H1 (cell line): ENCODE data around the gene FGF4. TPM values are rescaled to one million over a fixed set of nuclear protein-coding genes. Genes with fewer than 3 reads are reported as not detected.
A peak's percentile ranks its signal among the peaks of the same experiment; 100 is the strongest.

Source experiments
- CTCF ChIA-PET: fragments of 300-600 bp; sonication (Branson Sonifier 250); formaldehyde crosslinking; loops from one replicate; lab custom pipeline; 2021; ENCODE audit not compliant: partially characterized antibody; lab: Charles Lee
- POLR2A ChIA-PET: fragments of 300-600 bp; sonication (Branson Sonifier 250); formaldehyde crosslinking; loops from one replicate; lab custom pipeline; 2021; ENCODE audit warnings: inconsistent platforms; ENCODE audit not compliant: partially characterized antibody; lab: Charles Lee
- DNase-seq, 2 experiments: peaks; one replicate each; pipeline versions ENCODE4 v3.0.0 to v3.0.0-alpha.2; 2010 to 2022; ENCODE audit warnings: low spot score in 2 of 2, low read depth in 1 of 2, mixed read lengths in 1 of 2
- FAIRE-seq: peaks from 2 replicates; lab custom pipeline; 2011; peaks lifted over from hg19 to GRCh38; lab: Jason Lieb, UNC
- H2AFZ ChIP-seq: 2 replicates; pipeline ENCODE4 v1.8.1; 2012; ENCODE audit warnings: low read length, inconsistent platforms
- H2AK5ac ChIP-seq: 2 replicates; pipeline ENCODE4 v1.6.1; 2013; ENCODE audit warnings: low read depth, low read length
- H2BK120ac ChIP-seq: replicated peaks from 2 replicates; pipeline ENCODE3; 2013; ENCODE audit warnings: low read depth, low read length, inconsistent platforms
- H2BK12ac ChIP-seq: 2 replicates; pipeline ENCODE4 v1.6.1; 2013; ENCODE audit warnings: low read depth, low read length
- H2BK15ac ChIP-seq: 2 replicates; pipeline ENCODE4 v1.6.1; 2013; ENCODE audit warnings: low read length
- H2BK20ac ChIP-seq: 2 replicates; pipeline ENCODE4 v1.6.1; 2013; ENCODE audit warnings: low read length
- H2BK5ac ChIP-seq: 2 replicates; pipeline ENCODE4 v1.6.1; 2013; ENCODE audit warnings: low read depth, low read length
- H3K14ac ChIP-seq: 2 replicates; pipeline ENCODE4 v1.6.1; 2013; ENCODE audit warnings: inconsistent platforms; ENCODE audit not compliant: insufficient read length
- H3K18ac ChIP-seq: 2 replicates; pipeline ENCODE4 v1.6.1; 2013; ENCODE audit warnings: low read length; ENCODE audit errors: extremely low read depth
- H3K23ac ChIP-seq: 2 replicates; pipeline ENCODE4 v1.6.1; 2013; ENCODE audit warnings: inconsistent platforms; ENCODE audit not compliant: insufficient read length
- H3K23me2 ChIP-seq: 2 replicates; pipeline ENCODE4 v1.6.1; 2013; ENCODE audit warnings: low read depth, low read length
- H3K27ac ChIP-seq: 2 replicates; pipeline ENCODE4 v1.6.1; 2011; ENCODE audit warnings: low read depth, low read length, inconsistent platforms
- H3K27me3 ChIP-seq, 4 experiments: replicated peaks in 1 of 4; 1 replicate in 1 of 4; 2 replicates in 3 of 4; pipeline versions ENCODE4 v1.6.1 to v1.8.1; 2011 to 2013; ENCODE audit warnings: low read length in 3 of 4, mild to moderate bottlenecking in 3 of 4, inconsistent platforms in 2 of 4, mixed read lengths in 2 of 4, moderate library complexity in 1 of 4; ENCODE audit not compliant: control insufficient read depth in 3 of 4, insufficient read depth in 3 of 4; ENCODE audit errors: extremely low read depth in 1 of 4
- H3K36me3 ChIP-seq, 4 experiments: 2 replicates each; pipeline versions ENCODE4 v1.6.1 to v1.8.1; 2011 to 2013; ENCODE audit warnings: mild to moderate bottlenecking in 4 of 4, low read length in 3 of 4, moderate library complexity in 2 of 4, control low read depth in 1 of 4, inconsistent platforms in 1 of 4; ENCODE audit not compliant: insufficient read depth in 4 of 4, control insufficient read depth in 2 of 4
- H3K4ac ChIP-seq: replicated peaks from 2 replicates; pipeline ENCODE3; 2013; ENCODE audit warnings: low read length, low read depth, mixed read lengths, inconsistent platforms; ENCODE audit not compliant: insufficient read length
- H3K4me1 ChIP-seq, 4 experiments: replicated peaks in 1 of 4; 1 replicate in 1 of 4; 2 replicates in 3 of 4; pipeline versions ENCODE4 v1.6.1 to v1.8.1; 2011 to 2013; ENCODE audit warnings: low read length in 3 of 4, inconsistent platforms in 2 of 4, mixed read lengths in 1 of 4; ENCODE audit not compliant: insufficient read depth in 4 of 4, control insufficient read depth in 3 of 4
- H3K4me2 ChIP-seq, 2 experiments: 2 replicates each; pipeline versions ENCODE4 v1.6.1 to v1.8.1; 2011 to 2013; ENCODE audit warnings: low read depth in 2 of 2, low read length in 2 of 2, control low read depth in 1 of 2, inconsistent platforms in 1 of 2, mild to moderate bottlenecking in 1 of 2; ENCODE audit not compliant: insufficient read depth in 1 of 2
- H3K4me3 ChIP-seq, 4 experiments: fragments of 200-600, 300-600 bp in 1 of 4; sonication (generic), shearing (Covaris generic), sonication (Bioruptor Twin) in 1 of 4; 2 replicates each; pipeline versions ENCODE4 v1.5.1 to v1.8.1; 2011 to 2016; ENCODE audit warnings: low read length in 4 of 4, low read depth in 3 of 4, control low read depth in 2 of 4, inconsistent platforms in 2 of 4, mild to moderate bottlenecking in 2 of 4, mixed read lengths in 1 of 4, moderate library complexity in 1 of 4; ENCODE audit not compliant: insufficient read depth in 2 of 4; ENCODE audit errors: extremely low read depth in 1 of 4
- H3K56ac ChIP-seq: replicated peaks from 2 replicates; pipeline ENCODE3; 2013; ENCODE audit warnings: low read depth, mild to moderate bottlenecking, mixed read lengths, low read length, inconsistent platforms; ENCODE audit not compliant: insufficient read length
- H3K79me1 ChIP-seq: 2 replicates; pipeline ENCODE4 v1.6.1; 2013; ENCODE audit warnings: low read depth, low read length, control low read depth
- H3K79me2 ChIP-seq, 2 experiments: 2 replicates each; pipeline versions ENCODE4 v1.6.1 to v1.8.1; 2012 to 2013; ENCODE audit warnings: low read length in 2 of 2, mild to moderate bottlenecking in 2 of 2, inconsistent platforms in 1 of 2; ENCODE audit not compliant: insufficient read depth in 2 of 2, control insufficient read depth in 1 of 2
- H3K9ac ChIP-seq, 4 experiments: replicated peaks in 1 of 4; 1 replicate in 1 of 4; 2 replicates in 3 of 4; pipeline versions ENCODE4 v1.6.1 to v1.8.1; 2011 to 2013; ENCODE audit warnings: low read depth in 3 of 4, low read length in 3 of 4, control low read depth in 2 of 4, mild to moderate bottlenecking in 2 of 4, moderate library complexity in 2 of 4, inconsistent platforms in 1 of 4; ENCODE audit errors: extremely low read depth in 1 of 4
- H3K9me3 ChIP-seq, 2 experiments: 2 replicates each; pipeline versions ENCODE4 v1.6.1 to v1.8.1; 2012 to 2013; ENCODE audit warnings: mild to moderate bottlenecking in 2 of 2, moderate library complexity in 2 of 2, control low read depth in 1 of 2, inconsistent platforms in 1 of 2, low read depth in 1 of 2, low read length in 1 of 2, mixed read lengths in 1 of 2; ENCODE audit not compliant: insufficient read depth in 2 of 2
- H4K20me1 ChIP-seq, 2 experiments: replicated peaks in 1 of 2; 2 replicates each; pipeline versions ENCODE3 to v1.8.1; 2011 to 2013; ENCODE audit warnings: inconsistent platforms in 2 of 2, low read length in 2 of 2, mild to moderate bottlenecking in 1 of 2; ENCODE audit not compliant: insufficient read depth in 2 of 2, control insufficient read depth in 1 of 2
- H4K5ac ChIP-seq: 2 replicates; pipeline ENCODE4 v1.6.1; 2013; ENCODE audit warnings: low read length, low read depth, mixed read lengths, inconsistent platforms; ENCODE audit not compliant: insufficient read length
- H4K8ac ChIP-seq: 2 replicates; pipeline ENCODE4 v1.8.0; 2013; ENCODE audit warnings: mild to moderate bottlenecking, moderate library complexity, low read length, inconsistent platforms; ENCODE audit not compliant: insufficient read depth; ENCODE audit errors: extremely low read depth
- H4K91ac ChIP-seq: replicated peaks from 2 replicates; pipeline ENCODE3; 2013; ENCODE audit warnings: low read length, mixed read lengths, inconsistent platforms; ENCODE audit not compliant: insufficient read length
- ASH2L ChIP-seq: fragments of 200-600, 300-600 bp; sonication (generic); IDR thresholded peaks from one replicate; pipeline ENCODE4 v1.7.1; 2017; ENCODE audit warnings: low read length
- BCL11A ChIP-seq, 2 experiments: IDR thresholded peaks; one replicate each; pipeline ENCODE4 v1.6.1; 2011; ENCODE audit warnings: low read depth in 2 of 2, low read length in 2 of 2, mild to moderate bottlenecking in 2 of 2
- CHD1 ChIP-seq: IDR thresholded peaks from 2 replicates; pipeline ENCODE4 v1.6.1; 2012; ENCODE audit warnings: low read depth, low read length, improper control_type of control experiment
- CTBP2 ChIP-seq: IDR thresholded peaks from 2 replicates; pipeline ENCODE4 v1.7.0; 2011; ENCODE audit warnings: borderline replicate concordance, mild to moderate bottlenecking, moderate library complexity, mixed read lengths, low read length; ENCODE audit not compliant: insufficient read depth, insufficient read length
- KDM1A ChIP-seq: fragments of 200-600, 300-600 bp; sonication (generic); IDR thresholded peaks from 2 replicates; pipeline ENCODE4 v1.7.1; 2016; ENCODE audit warnings: mild to moderate bottlenecking, low read length, borderline replicate concordance
- SAP30 ChIP-seq: fragments of 300-600 bp; sonication (generic); IDR thresholded peaks from 2 replicates; pipeline ENCODE4 v1.7.1; 2012; ENCODE audit warnings: low read length, moderate library complexity, mild to moderate bottlenecking, inconsistent platforms; ENCODE audit not compliant: insufficient read depth, insufficient replicate concordance
- SRF ChIP-seq: IDR thresholded peaks from 2 replicates; pipeline ENCODE4 v1.6.1; 2011; ENCODE audit warnings: mild to moderate bottlenecking, low read depth, low read length, moderate library complexity
- SUZ12 ChIP-seq: fragments of 200-600 bp; sonication (generic); IDR thresholded peaks from 2 replicates; pipeline ENCODE4 v1.6.1; 2012; ENCODE audit warnings: mild to moderate bottlenecking, inconsistent platforms, low read length, moderate library complexity, mixed read lengths
- YY1 ChIP-seq: IDR thresholded peaks from 2 replicates; pipeline ENCODE4 v1.6.1; 2011; ENCODE audit warnings: low read depth, mild to moderate bottlenecking, low read length
- WGBS, 2 experiments: shearing (Covaris generic) in 1 of 2; methylation state at CpG; one replicate each; pipeline versions ENCODE4 v1.1.6 to v1.1.7; 2013 to 2015; ENCODE audit warnings: low lambda C conversion rate in 2 of 2, mixed read lengths in 2 of 2, inconsistent platforms in 1 of 2, low coverage in 1 of 2, missing lambda C conversion rate in 1 of 2; ENCODE audit not compliant: insufficient replicate concordance in 2 of 2, insufficient coverage in 1 of 2, insufficient read length in 1 of 2; ENCODE audit errors: extremely low coverage in 1 of 2, missing lambda C conversion rate in 1 of 2; 5-methylcytosine and 5-hydroxymethylcytosine counted together
- polyA plus RNA-seq, 7 experiments: library from polyadenylated mRNA; depleted of rRNA in 3 of 7; stranded (reverse) in 5 of 7; unstranded in 2 of 7; fragments of >200 nt in 5 of 7; fragments of 200-250 nt in 2 of 7; gene quantifications; 1 replicate in 5 of 7; 2 replicates in 1 of 7; 4 replicates in 1 of 7; pipeline versions ENCODE4 v1.2.1 to v1.2.3, GENCODE V29; 2011 to 2013; ENCODE audit warnings: missing spikeins in 2 of 7, mixed read lengths in 2 of 7
- total RNA-seq: library from RNA; stranded (reverse); fragmentation: NEBNext Ultra II Directional; extraction: Animal tissue kit (Norgen Biotek cat#: 25700); gene quantifications from 2 replicates; pipeline ENCODE4 v1.2.1, GENCODE V29; 2021
- TF ChIP-seq, protein P1 (sequence below): IDR thresholded peaks from 2 replicates; pipeline ENCODE4 v1.6.1; 2012; ENCODE audit warnings: low read length, inconsistent platforms

FGF4 gene
- total and polyA plus RNA-seq, 2 of the 8 experiments (the other 6 are each of a cell fraction or from before 2014, with no cell fraction given), result 0.57 to 2.0 TPM

DNA sequence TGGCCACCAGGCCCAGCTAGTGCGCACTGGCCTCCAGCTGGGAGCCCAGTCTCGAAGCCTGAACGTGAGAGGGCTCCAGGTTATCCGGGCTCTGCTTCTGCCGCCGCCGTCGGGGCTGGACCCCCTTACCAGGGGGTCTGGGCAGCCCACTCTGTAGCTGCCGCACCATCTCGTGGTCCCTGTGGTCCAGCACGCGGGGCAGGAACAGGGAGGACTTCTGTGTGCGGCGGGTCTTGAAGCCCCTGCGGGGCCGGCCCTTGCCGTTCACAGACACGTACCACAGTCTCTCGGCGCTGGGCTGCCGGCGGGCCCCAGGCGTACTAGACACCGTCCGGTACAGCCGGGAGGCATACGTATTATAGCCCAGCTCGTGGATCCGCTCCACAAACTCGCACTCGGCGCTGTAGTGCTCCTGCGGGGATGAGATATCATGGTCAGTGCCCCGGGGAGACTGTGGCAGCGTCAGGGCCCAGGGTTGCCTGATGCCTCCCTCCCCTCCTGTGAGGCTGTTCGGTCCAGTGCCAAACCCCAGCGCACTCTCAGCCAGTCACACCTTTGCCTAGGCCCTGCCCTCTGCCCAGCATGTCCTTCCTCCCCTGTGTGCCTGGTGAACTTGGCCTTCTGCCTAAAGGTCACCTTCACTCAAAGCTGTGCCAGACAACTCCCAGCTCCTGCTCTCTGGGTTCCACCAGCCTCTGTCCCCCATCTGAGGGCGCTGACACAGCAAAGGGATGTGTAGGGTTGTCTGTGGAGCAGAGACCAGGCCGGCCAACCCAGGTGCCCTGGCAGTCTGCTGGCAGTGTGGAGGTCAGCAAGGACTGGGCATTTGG, 35.4 kb upstream of the FGF4 start:
- Histone ChIP-seq H2AK5ac (no peak overlapping the region; the same call in 1 of the 2 replicates), H2BK120ac (no peak overlapping the region), H3K18ac (no peak overlapping the region), H2BK12ac (peak overlapping the region; percentile 33; the same call in 1 of the 2 replicates), H3K4ac (no peak overlapping the region), H4K5ac (no peak overlapping the region), H3K79me2 (no peaks in the 10 kb centered on the region), H4K91ac (no peak overlapping the region), H2BK20ac (no peak overlapping the region), H3K23ac (no peak overlapping the region), H3K4me2 (no peak overlapping the region), H3K4me1 (peaks cover 0 to 6% (median 1%) of the 10 kb centered on the region in 4 experiments; a peak in 4 of 7 replicates), H3K9ac (no peak overlapping the region), H3K9me3 (no peaks in the 10 kb centered on the region), H2BK15ac (no peak overlapping the region), H4K20me1 (peaks cover 0 to 1% of the 10 kb centered on the region in 2 experiments), H3K14ac (no peak overlapping the region), H2AFZ (no peak overlapping the region), H3K36me3 (no peaks in the 10 kb centered on the region), H3K27ac (no peak overlapping the region), H4K8ac (no peak overlapping the region; the same call in 1 of the 2 replicates), H3K56ac (no peak overlapping the region), H3K4me3 (no peak overlapping the region), H2BK5ac (no peak overlapping the region), H3K79me1 (no peaks in the 10 kb centered on the region), H3K27me3 (peaks cover 3 to 19% (median 13%) of the 10 kb centered on the region in 4 experiments), H3K23me2 (peaks cover 16% of the 10 kb centered on the region; the same call in 1 of the 2 replicates)
- WGBS, 2 experiments, result 91% methylated on average over 37 of the region's 39 CpGs; no CpG with 5 or more reads in 1 of the 2 experiments
- FAIRE-seq (no peak), DNase-seq (no peak)
- ChIA-PET POLR2A (interaction anchor here (0.6 to 1.2 kb wide), 2 partner anchors 21 to 37 kb away, joined by 3 to 6 read pairs; no protein-coding TSS in a partner anchor), CTCF (interaction anchor here (0.5 to 1.6 kb wide), 12 partner anchors 9 to 164 kb away, joined by 3 to 5 read pairs (median 3); partner anchors contain the start of gene FGF3)
- no peak for TF ChIP-seq BCL11A (IDR thresholded peaks at IDR 0.05; ENCODE audit: low read depth in 2 of 2, low read length in 2 of 2)
- no peak for TF ChIP-seq SRF
- no peak for TF ChIP-seq SUZ12
- TF ChIP-seq CHD1, result no peak
- no peak for TF ChIP-seq CTBP2
- TF ChIP-seq, protein P1, sequence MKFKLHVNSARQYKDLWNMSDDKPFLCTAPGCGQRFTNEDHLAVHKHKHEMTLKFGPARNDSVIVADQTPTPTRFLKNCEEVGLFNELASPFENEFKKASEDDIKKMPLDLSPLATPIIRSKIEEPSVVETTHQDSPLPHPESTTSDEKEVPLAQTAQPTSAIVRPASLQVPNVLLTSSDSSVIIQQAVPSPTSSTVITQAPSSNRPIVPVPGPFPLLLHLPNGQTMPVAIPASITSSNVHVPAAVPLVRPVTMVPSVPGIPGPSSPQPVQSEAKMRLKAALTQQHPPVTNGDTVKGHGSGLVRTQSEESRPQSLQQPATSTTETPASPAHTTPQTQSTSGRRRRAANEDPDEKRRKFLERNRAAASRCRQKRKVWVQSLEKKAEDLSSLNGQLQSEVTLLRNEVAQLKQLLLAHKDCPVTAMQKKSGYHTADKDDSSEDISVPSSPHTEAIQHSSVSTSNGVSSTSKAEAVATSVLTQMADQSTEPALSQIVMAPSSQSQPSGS, result no peak
- no peak for TF ChIP-seq ASH2L
- TF ChIP-seq YY1, result no peak
- TF ChIP-seq KDM1A, result no peak
- TF ChIP-seq SAP30, result no peak
